Measurements from ENCODE around the gene OR2W1.

The OR2W1 gene, protein sequence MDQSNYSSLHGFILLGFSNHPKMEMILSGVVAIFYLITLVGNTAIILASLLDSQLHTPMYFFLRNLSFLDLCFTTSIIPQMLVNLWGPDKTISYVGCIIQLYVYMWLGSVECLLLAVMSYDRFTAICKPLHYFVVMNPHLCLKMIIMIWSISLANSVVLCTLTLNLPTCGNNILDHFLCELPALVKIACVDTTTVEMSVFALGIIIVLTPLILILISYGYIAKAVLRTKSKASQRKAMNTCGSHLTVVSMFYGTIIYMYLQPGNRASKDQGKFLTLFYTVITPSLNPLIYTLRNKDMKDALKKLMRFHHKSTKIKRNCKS

DNA sequence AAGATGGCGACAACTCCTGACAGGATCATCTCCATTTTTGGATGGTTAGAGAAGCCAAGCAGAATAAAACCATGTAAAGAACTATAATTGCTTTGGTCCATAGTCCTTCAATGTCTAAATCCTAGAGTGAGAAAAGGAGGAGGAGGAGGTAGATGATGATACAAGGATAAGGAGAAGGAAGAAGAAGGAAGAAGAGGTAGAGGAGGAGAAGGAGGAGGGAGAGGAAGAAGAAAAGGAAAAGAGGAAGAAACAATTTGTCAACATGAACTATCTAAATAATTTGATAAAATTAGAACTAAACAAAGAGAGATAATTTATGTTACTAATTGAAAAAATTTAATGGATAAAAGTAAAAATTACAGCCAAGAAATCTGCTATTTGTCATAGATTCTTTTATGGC lies at the start of gene OR2W1:
Gene OR2W1 (minus strand): TSS at position 101 of the 400 bp plus-strand sequence. CDS start 0 bp downstream, at position 101.
- no peak for DNase-seq

DNA sequence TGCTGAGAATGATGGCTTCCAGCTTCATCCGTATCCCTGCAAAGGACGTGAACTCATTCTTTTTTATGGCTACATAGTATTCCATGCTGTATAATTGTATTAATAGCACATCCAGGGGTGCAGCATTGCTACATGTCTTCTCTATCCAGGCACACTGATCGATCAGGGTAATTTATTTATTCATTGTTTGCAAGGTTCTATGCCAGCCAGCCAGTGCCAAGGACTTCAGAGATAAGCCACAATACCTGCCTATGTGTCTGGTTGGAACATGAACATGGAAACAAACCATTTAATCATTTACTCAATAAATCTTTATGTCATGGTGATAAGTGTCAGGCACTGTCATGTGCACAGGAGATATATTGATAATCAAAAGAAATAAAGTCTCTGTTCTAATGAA lies 48.0 kb upstream of the OR2W1 start:
- no peak for DNase-seq

GRCh38 chr6:29087213-29087612 lies 42.2 kb upstream of the OR2W1 start, which contains the start of gene OR2B3:
Gene OR2B3, minus strand, starts transcription at chr6:29087313. Its CDS starts 65 bp downstream, at chr6:29087248.
- no peak for DNase-seq

- no peak for DNase-seq
Measured at GRCh38 chr6:29082457-29082856, 37.5 kb upstream of the OR2W1 start.

- DNase-seq = no peak
Measured at GRCh38 chr6:29081312-29081711, 36.3 kb upstream of the OR2W1 start.

DNA sequence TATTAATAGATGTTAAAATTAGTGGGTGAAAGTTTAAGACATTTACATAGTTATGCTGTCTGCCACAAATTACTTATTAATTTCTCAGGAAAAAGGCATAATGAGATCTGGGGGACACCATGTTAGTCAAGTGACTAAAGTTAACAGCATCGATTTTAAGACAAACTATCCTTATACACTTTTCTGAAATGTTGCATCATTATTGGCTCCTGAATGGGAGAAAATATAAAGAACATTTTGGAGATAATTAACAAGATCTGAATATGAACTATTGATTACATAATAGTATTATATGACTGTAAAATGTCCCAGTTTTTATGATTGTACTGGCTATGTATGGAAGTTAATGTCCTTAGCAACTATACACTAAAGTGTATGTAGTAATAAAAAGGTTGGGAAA lies 34.2 kb upstream of the OR2W1 start:
- no peak for DNase-seq

GRCh38 chr6:29071831-29072723 lies 27.1 kb upstream of the OR2W1 start:
- DNase-seq = no peak

DNA sequence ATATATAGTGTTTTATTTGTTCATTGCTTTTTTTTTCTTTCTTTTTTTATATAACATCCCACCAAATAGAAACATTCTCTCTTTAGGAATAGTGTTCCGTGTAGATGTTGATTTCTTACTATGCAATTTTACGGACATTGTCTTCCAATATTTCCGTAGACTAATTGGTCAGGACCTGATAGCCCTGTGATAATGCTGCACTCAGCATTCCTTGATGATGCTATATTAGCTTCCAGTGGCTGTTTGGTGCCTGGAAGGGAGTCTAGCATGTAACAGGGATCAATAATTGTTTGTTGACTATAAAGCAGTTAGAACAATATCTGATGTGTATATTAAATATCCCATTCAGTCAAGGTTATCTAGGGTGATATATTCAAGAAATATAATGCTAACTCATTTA lies 6.7 kb upstream of the OR2W1 start:
- no peak for DNase-seq

DNA sequence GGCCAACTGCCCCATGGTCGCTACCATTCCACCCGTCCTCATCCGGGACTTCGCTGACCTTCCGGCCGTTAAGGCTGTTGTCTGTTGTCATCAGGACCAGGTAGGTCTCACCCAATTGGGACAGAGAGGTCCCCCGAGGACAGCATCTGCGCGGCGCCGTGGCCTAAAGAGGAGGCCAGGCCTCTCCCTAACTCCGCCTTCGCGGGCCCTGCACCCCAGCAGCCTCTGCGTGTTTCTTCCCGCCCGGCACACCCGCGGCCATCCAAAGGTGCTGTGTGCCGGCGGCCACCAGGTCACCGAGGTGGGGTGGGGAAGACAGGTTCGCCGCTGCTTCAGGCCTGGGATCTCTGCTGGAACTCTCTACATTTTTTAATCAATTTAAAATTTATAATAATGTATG lies 9.0 kb downstream of the OR2W1 start:
- DNase-seq = no peak

DNA sequence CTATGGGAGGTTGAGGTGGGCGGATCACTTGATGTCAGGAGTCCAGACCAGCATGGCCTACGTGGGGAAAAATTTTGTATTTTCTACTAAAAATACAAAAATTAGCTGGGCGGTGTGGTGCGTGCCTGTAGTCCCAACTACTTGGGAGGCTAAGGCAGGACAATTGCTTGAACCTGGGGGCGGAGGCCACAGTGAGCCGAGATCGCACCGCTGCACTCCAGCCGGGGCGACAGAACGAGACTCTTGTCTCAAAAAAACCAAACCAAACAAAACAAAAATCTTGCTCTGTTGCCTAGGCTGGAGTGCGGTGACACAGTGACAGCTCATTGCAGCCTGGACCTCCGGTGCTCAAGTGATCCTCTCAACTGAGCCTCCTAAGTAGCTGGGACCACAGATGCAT lies 16.2 kb downstream of the OR2W1 start:
- no peak for DNase-seq

GRCh38 chr6:29025927-29026585 lies 18.9 kb downstream of the OR2W1 start:
- DNase-seq = no peak

GRCh38 chr6:29021434-29021833 lies 23.5 kb downstream of the OR2W1 start:
- DNase-seq = no peak

DNA sequence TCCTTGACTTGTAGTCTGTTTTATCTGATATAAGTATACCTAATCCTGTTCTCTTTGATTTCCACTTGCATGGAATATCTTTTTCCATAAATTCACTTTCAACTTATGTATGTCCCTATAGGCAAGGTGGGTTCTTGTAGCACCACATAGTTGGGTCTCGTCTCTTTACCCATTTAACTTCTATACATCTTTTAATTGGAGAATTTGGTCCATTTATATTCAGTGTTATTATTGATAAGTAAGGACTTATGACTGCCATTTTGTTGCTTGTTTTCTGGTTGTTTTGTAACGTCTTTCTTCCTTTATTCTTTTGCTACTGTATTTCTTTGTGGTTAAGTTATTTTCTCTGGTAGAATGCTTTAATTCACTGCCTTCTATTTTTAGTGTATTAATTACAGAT lies 25.3 kb downstream of the OR2W1 start:
- no peak for DNase-seq

GRCh38 chr6:29017428-29017802 lies 27.6 kb downstream of the OR2W1 start:
- DNase-seq = no peak

DNA sequence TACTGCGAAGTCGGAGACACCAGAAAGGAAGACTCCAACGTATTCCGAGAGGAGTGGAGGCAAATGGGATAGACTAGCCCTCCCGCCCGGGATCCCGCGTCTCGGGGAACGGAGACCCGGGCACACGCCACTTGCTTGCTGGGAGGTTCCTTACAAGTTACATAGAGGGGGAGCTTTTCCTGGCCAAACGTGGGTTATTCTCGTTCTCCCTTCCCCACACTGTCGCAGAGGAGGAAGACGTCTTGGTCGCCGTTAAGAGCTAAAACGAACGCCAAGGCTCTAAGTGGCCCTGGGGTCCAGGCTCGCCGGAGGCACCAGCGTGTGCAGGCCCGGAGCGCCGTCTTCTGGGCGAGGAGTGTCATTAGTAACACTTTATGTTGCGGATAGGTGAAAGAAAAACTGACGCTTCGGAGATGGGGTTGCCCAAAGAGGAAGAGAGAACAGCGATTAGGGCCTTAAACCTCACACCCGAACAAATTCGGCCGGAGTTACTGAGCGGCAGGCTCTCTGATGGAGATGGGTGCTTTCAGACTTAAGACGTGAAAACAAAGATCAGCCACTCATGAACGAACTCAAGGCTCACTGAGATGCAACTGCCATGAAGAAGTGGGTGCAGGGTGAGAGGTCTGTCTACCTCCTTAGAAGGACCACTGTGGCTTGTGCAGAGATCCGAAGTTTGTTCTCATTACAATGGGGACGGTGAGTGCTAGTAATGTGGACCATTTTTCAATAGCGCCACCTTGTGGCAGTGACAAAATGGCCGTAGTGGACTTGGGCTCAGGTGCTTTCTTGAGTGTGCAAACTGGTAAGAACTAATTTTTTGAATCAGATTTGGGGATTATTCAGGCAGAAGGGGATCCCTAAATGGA lies 28.2 kb downstream of the OR2W1 start:
- DNase-seq = peak; percentile 82

DNA sequence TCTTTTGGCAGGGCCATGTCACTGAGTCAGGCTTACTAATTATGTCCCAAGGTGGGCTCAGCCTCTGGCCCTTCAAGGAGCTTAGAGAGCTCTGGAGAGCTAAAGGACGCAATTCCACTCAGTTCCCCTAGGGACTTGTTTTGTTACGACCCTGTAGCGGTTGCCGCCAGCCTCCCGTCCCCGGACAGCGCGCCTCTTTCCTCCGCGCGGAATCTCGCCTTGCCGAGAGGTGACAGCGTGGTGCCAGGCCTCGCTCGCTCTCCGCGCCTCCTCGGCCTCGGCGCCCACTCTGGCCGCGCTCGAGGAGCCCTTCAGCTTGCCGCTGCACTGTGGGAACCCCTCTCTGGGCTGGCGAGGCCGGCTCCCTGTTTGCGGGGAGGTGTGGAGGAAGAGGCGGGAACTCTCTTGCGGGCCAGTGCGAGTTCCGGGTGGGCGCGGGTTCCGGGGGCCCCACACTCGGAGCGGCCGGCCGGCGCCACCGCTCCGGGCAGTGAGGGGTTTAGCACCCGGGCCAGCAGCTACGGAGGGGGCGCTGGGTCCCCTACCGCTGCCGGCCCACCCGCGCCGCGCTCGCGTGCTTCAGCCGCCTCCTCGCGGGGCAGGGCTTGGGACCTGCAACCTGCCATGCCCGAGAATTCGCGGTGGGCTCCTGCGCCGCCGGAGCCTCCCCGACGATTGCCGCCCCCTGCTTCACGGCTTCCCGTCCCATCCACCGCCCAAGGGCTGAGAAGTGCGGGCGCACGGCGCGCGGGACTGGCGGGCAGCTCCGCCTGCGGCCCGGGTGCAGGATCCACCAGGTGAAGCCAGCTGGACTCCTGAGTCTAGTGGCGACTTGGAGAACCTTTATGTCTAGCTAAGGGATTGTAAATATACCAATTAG lies 30.0 kb downstream of the OR2W1 start:
- no peak for DNase-seq

- peak; percentile 35 for DNase-seq
Measured at GRCh38 chr6:29011276-29011734, 33.7 kb downstream of the OR2W1 start.

GRCh38 chr6:29009358-29009757 lies 35.6 kb downstream of the OR2W1 start:
- no peak for DNase-seq

DNA sequence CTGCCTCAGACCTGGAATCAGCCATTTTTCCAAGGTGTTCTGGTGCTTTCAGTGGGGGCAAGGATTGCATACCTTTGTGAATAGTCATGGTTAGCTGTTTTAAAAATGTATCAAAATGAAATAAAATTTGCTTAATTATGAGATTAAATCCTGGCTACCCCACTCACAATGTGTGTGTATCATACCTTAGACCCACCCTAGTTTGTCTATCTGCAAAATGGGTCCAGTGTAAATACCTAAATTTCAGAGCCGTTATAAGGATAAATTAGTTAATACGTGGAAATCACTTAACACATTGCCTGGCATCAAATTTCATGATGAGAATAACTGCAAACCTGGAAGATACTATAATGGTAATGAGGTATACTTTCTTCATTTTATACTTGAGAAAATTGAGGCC lies 36.9 kb downstream of the OR2W1 start:
- no peak for DNase-seq

DNA sequence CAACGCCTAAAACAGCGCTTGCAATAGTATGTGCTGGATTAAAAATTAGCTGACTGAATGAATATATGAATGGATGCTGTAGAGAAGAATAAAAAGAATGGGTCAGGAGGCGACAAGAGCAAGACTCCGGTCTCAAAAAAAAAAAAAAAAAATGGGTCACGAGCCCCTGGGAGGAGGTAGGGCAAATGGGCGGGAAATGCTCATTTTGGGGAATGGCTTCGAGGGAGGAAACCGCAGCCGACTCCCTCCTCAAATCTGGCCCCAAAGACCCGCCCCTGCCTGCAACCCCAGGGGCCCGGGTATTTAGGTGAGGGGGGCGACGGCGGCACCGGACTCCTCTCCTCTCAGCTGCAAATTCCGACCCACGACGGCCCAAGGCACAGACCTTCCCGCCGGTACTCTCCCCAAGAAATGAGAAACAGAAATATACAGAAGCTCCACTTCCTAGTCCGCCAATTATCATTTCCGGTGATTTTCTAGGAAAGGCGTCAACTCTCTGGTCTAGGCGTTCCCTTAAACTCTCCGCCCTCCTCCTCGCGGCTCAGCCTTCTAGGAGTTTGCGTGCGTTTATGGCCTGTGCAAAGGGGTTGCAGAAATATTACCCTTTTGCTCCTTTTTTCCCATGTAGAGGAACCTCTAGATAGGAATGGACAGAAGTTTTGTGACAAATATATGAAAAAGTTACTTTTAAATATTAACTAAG lies 39.6 kb downstream of the OR2W1 start, which contains the start of gene ZNF311:
Gene ZNF311 (minus strand): TSS at position 133 of the 703 bp plus-strand sequence. CDS start 1,361 bp downstream, outside the sequence.
- no peak for DNase-seq
